GM18873 (cell line): Measurements from ENCODE around the gene BEX2.

Experiments used
- ATAC-seq: cut with Tn5 transposase; IDR thresholded peaks from one replicate; pipeline ENCODE4 v1.9.1; 2021; ENCODE audit warnings: mild to moderate bottlenecking, moderate library complexity, moderate number of reproducible peaks; ENCODE audit not compliant: unreplicated experiment, low FRiP score

Gene BEX2

GRCh38 chrX:103275947-103276567 lies 34.7 kb downstream of the BEX2 start:
- ATAC-seq = no peak

DNA sequence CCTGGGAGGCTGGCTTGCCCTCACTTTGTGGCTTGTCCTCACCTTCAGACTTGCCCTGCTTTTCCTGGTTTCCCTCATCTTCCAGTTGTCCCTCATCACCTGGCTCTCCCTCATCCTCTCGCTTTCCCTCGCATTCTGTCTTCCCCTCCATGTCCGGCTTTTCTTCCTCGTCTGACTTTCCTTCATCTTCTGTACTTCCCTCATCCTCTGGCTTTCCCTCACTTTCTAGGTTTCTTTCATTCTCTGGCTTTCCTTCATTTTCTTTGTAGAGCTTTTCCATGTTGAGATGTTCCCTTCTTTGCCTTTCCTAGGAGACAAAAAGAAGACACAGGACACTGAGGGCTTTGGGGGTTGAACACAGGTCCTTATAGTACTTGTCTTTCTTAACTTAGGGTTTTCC lies 36.5 kb downstream of the BEX2 start:
- no peak for ATAC-seq
